GM10248 (cell line): ENCODE data around the gene ZFAND2A.
"Not testable (repeated sequence)": the region's sequence is repeated elsewhere in the genome, so short reads cannot be mapped to it uniquely, and the experiment has no call there.

Experiments
- CTCF ChIA-PET: fragments of 300-600 bp; sonication (Branson Sonifier 250); formaldehyde crosslinking; extraction: SDS; loops from one replicate; lab custom pipeline; 2021; ENCODE audit warnings: antibody characterized with exemption; lab: Yijun Ruan, JAX
- POLR2A ChIA-PET: fragments of 350-650 bp; sonication (Branson Sonifier 250); formaldehyde crosslinking; extraction: SDS; loops from one replicate; lab custom pipeline; 2020; ENCODE audit warnings: antibody characterized with exemption; lab: Yijun Ruan, JAX
- DNase-seq: peaks from one replicate; pipeline ENCODE4 v3.0.0; 2012; ENCODE audit errors: extremely low spot score
- TF ChIP-seq, protein P1 (sequence below): IDR thresholded peaks from 2 replicates; pipeline ENCODE4 v1.5.1; 2012; ENCODE audit warnings: mild to moderate bottlenecking, low read depth; ENCODE audit errors: extremely low read depth, missing control alignments, control extremely low read depth

The ZFAND2A gene

DNA sequence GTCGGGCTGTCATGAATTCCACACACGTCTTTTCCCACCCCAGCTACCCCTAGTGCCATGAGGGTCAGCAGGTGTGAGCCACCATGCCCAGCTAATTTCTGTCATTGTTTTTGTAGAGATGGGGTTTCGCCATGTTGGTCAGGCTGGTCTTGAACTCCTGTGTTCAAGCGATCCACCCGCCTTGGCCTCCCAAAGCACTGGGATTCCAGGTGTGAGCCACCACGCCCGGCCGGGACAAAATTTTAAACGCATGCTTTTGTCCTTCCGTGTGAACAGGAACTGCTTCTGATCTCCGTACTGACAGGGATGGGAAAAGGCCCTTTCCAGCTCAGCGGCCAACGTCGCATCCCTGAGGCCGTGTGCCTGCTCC is 15.6 kb upstream of the ZFAND2A start:
- DNase-seq = no peak
- CTCF ChIA-PET = interaction anchor here (0.7 to 12.6 kb wide), 42 partner anchors 10 to 298 kb away, joined by 3 to 170 read pairs (median 6); partner anchors contain the start of genes COX19 and ZFAND2A
- TF ChIP-seq, protein P1, sequence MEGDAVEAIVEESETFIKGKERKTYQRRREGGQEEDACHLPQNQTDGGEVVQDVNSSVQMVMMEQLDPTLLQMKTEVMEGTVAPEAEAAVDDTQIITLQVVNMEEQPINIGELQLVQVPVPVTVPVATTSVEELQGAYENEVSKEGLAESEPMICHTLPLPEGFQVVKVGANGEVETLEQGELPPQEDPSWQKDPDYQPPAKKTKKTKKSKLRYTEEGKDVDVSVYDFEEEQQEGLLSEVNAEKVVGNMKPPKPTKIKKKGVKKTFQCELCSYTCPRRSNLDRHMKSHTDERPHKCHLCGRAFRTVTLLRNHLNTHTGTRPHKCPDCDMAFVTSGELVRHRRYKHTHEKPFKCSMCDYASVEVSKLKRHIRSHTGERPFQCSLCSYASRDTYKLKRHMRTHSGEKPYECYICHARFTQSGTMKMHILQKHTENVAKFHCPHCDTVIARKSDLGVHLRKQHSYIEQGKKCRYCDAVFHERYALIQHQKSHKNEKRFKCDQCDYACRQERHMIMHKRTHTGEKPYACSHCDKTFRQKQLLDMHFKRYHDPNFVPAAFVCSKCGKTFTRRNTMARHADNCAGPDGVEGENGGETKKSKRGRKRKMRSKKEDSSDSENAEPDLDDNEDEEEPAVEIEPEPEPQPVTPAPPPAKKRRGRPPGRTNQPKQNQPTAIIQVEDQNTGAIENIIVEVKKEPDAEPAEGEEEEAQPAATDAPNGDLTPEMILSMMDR = no peak
- POLR2A ChIA-PET = no interaction called here

DNA sequence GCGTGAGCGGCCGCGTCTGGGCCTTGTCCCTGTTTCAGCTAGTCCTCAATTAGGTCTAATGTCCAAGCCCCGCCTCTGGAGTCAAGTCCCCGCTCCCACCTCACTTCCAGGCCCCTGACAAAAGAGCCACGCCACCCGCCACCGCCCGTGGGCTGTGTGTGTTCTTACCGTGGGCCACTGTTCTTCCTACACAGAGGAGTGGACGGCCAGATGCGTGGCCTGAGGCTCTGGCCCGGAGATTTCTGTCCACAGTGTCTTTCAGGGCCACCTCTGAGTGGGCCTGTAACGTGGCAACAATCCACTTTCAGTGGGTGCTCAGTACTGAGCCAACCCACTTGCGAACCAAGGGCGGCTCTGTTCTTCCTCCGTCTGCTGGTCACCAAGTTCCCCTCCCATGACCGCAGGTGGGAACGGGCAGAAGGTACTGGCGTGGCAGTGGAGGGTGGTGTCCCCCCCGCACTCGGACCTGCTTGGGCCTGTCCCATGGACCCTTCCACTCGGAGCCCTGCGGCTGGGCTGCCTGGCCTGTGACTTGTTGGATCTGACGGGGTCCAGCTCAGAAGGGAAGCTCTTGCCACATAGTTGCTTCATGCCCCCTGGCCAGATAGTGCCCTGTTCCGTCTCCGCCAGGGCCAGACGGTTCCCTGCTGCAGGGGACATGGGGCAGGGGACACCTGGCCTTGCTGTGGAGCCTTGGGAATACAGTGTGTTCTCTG is 15.0 kb upstream of the ZFAND2A start:
- ChIA-PET CTCF (interaction anchor here (0.8 to 12.6 kb wide), 34 partner anchors 8 to 299 kb away, joined by 3 to 170 read pairs (median 6); partner anchors contain the start of genes COX19 and ZFAND2A), POLR2A (no interaction called here)
- no peak for DNase-seq
- TF ChIP-seq, protein P1 = no peak

DNA sequence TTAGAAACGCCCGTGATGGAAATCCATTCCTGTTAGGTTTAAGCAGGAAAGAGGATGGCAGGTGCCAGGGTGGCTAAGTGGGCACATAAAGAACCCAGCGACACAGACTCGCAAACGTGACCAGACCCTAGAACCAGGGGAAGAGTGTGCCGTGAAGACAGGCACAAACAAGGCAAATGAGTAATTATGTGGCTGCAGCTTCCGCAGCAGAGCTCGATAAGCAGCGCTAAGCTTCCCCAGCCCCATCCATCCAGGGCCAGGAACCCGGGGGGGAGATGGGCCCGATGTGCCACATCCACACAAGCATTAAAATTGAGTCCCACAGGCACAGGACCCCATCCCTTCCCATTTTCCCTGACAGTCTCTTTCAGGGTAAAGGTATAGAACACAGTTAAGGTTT is 14.0 kb upstream of the ZFAND2A start:
- POLR2A ChIA-PET = interaction anchor here (0.8 kb wide), 1 partner anchor 199 kb away, joined by 3 read pairs; no protein-coding TSS in a partner anchor
- TF ChIP-seq, protein P1 = no peak
- CTCF ChIA-PET = interaction anchor here (1.0 to 12.6 kb wide), 7 partner anchors 9 to 186 kb away, joined by 3 to 170 read pairs (median 4); partner anchors contain the start of gene ZFAND2A
- DNase-seq = no peak

DNA sequence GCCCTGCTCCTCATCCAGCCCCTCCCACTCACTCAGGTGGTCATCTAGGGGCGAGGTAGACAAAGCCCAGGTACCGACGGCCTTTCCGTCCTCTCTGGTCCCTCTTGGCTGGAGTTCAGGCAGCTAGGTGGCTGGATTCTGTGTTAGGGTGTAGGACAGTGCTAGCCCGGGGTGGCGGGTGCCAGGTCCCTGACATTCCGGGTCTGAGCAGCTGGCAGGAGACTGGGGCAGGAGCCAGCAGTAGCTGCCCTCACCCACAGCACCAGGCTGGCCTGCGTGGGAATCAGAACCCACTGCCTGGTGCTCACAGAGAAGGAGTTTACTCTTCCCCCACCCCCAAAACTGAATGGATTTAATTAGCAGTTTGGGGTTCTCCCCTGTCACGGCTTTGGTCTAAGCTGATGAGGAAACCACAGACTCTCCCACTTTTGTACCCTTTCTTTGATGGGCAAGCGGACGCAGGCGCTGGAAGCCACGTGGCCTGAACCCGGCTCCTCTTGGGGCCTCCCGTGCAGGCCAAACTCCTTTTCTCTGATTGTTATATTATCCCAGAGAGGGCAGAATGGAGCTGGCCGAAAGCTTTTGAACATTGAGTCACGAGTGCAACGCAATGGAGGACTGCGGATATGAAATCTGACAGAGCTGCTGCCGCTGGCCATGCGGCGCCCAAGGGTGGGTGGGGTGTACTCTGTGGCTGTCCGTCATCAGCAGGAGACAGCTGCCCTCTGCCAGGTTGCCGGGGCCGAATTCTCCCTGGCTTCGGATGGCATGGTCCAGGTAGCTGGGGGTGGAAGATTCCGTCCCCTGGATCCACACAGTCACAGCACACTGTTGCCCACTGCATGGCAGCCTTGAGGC is 12.9 kb upstream of the ZFAND2A start:
- ChIA-PET POLR2A (no interaction called here), CTCF (interaction anchor here (0.7 to 12.6 kb wide), 10 partner anchors 14 to 179 kb away, joined by 3 to 170 read pairs (median 3); partner anchors contain the start of gene ZFAND2A)
- TF ChIP-seq, protein P1 = no peak
- DNase-seq = no peak

DNA sequence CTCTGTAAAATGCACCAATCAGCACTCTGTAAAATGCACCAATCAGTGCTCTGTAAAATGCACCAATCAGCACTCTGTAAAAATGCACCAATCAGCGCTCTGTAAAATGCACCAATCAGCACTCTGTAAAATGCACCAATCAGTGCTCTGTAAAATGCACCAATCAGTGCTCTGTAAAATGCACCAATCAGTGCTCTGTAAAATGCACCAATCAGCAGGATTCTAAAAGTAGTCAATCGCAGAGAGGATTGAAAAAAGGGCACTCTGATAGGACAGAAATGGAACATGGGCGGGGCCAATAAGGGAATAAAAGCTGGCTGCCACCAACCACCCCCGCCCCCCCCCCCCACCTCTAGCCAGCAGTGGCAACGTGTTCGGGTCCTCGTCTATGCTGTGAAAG is 11.5 kb upstream of the ZFAND2A start:
- DNase-seq, POLR2A ChIA-PET: not testable (repeated sequence)
- CTCF ChIA-PET = interaction anchor here (1.2 to 12.6 kb wide), 6 partner anchors 12 to 178 kb away, joined by 4 to 170 read pairs (median 6); no protein-coding TSS in a partner anchor

DNA sequence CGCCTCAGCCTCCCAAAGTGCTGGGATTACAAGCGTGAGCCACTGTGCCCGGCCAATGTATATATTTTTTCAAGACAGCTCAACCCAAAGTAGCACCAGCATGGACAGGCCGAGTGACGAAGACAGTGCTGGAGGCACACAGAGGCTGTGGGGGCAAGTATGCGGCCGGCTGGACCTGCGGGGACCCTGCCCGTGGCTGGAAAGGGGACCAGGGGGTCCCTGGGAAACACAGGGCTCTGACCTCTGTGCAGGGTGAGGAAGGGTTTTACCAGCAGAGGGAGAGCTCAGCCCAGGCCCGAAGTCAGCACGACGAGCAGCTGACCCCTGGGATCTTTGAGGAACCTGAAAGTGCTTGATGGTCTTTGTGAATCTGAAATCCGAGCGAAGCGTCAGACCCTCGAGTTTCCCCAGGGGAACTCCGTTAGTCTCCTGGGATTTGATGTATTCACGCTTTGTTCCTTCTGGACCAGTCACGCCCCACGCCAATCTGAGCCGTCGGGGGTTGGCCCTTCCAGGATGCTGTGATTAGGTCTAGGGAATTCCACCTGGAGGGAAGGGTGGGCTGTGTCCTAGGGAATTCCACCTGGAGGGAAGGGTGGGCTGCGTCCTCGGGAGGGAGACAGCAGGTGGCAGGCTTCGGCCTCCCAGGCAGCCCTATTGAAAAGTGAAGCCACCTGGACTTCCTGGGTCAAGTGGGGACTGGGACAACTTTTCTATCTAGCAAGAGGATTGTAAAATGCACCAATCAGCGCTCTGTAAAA is 10.9 kb upstream of the ZFAND2A start:
- CTCF ChIA-PET = interaction anchor here (0.8 to 2.9 kb wide), 12 partner anchors 8 to 178 kb away, joined by 3 to 39 read pairs (median 4); partner anchors contain the start of gene ZFAND2A
- POLR2A ChIA-PET = interaction anchor here (1.0 kb wide), 1 partner anchor 11 kb away, joined by 4 read pairs; the partner anchor contains the start of gene ZFAND2A

More for the DNA sequence above, 10.9 kb upstream of the ZFAND2A start:
- TF ChIP-seq, protein P1 = no peak
- no peak for DNase-seq
